HG03565 (cell line): Measurements from ENCODE around the gene DGKE.

Experiments
- ATAC-seq: cut with Tn5 transposase; IDR thresholded peaks from one replicate; pipeline ENCODE4 v1.9.1; 2021; ENCODE audit warnings: mild to moderate bottlenecking, moderate library complexity; ENCODE audit not compliant: unreplicated experiment

DGKE gene

DNA sequence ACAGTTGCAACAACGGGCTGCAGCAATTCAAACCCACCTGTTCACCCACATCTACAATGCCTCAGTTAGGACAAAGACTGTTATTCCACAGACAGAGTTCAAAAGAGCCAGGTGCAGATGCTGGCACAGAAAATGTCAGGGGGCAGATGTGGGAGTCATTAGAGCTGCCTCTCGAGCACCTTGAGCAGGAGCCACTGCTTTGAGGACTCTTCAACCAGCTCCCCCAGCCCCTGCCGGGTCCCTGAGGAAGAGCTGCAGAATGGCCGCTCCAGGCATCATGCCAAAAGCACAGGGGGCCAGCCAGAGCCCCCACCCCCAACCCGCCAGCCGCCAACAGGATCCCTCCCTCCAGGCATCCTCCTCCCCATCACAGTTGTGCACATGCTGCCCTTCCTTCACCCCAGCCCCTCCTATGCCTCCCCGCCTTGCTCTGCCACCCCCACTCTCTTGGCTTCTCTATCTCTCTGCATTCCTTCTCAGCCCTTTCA, 21.0 kb upstream of the DGKE start:
- no peak for ATAC-seq

DNA sequence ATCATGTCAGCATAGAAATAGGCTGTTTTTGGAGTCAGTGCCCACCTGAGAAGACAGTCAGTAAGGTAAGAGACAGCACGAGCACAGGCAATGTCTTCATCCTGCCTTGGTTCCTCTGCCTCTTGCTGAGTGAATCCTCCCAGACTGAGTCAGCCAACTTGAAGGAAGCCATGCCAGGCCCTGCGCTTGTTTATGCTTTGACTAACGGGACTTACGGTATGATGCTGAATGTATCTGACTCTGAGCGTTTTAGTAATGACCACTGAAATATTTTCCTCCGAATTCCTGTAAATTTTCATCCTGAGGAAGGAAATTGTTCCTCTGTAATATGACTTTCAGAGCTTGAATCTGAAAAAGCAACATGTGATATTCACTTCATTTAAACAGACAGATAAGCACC, 18.2 kb upstream of the DGKE start:
- ATAC-seq, result no peak

DNA sequence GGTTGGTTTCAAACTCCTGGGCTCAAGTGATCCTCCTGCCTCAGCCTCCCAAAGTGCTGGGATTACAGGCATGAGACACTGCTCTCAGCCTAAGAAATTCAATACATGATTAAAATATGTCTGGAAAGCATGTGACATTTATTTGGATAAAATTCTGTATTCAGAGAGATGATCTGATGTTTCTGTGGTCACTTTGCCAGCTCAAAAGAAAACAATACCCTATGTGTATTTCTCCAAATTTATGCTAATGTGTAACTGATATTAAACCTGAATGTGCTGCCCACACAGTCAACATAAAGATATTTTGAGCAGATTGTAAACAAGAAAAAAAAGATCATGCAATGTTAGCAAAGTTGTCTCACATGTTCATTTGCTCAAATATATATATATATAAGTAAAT, 16.9 kb upstream of the DGKE start:
- ATAC-seq, result no peak

DNA sequence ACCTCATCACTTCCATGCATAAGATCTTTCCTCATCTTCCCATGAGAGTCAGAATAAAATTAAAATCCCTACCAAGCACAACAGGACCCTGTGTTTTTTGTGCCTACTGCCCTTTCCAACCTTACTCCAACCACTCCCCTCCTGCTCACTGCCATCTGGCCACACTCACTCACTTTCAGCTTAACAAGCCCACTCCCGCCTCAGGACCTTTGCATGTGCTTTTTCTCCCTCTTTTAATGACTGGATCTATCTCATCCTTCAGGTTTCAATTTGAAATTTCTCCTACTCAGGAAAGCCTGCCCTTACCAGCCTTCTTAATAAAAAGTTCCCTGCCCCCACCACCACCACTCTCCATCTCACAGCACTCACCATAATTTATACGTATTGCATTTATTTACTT, 14.9 kb upstream of the DGKE start:
- ATAC-seq, result no peak

DNA sequence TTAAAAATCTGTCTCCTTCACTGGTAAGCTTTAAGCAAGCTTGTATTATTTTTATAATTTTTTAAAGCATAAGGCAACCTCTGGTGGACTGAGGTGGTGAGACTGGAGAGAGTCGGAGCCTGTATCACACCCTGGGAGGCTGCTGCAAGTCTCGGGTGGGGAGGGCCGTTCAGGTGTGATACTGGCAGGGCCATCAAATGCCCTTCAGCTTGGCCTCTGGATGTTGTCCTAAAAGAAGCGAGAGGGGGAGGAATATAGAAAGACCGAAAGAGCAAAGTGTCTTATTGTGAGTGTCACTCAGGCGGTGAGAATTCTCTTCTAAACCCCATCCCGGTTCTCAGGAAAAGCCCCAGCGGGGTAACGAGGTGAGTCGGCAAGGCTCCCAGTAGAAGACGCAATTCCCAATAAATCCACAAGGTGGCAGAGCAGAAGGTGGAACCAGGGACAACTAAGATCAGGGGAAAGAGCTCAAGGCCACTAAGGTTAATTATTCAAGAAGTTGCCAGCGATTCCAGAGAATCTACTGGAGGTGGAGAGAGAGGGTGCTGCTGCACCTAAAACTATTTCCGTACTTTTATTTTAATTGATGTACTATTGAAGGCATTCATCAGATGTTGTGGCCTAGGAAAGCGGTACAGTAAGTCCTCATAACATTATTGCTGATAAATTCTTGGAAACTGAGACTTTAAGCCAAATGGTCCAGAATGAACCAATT, 14.4 kb upstream of the DGKE start:
- ATAC-seq, result peak; percentile 65

DNA sequence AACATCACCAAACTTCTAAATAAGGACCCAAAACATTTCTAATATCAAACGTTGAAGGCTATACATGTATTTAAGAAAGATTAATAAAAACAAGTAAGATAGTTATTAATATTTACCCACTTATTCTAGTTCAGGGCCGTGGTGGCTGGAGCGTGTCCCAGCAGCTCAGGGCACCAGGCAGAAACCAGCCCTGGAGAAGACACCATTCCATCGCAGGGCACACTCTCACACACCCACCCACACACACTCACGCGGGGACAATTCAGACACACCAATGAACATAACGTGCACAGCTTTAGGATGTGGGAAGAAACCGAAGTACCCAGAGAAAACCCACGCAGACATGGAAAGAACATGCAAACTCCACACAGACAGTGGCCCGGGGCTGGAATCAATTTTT, 13.7 kb upstream of the DGKE start:
- ATAC-seq, result no peak

DNA sequence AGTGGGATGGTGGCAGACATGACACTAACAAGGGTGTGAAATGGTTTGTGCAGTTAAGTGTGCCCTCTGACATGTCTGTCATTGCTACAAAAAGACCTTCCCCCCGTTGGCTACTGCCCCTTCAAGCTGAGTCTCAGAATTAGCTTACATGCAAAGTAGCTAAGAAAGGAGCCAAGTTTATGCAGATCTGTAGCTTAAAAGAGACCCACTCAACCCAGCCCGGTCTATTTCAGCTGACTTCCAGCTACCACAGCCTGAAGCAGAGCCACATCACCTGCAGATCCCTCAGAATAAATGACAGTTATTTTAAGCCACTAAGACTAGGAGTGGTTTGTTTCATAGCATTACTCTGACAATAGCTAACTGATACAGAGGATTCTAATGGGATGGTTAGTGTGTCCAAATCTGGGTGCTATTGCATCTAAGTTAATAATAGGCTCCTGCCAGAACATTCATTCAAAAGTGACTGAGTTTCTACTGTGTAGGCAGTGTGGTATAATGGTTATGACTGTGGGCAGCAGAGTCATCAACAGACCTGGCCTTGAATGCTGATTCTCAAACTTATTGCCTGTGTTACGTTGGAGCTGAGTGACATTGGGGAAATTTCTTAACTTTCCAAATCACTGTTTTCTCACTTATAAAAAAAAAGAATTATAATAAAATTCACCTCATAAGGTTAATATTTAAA, 12.0 kb upstream of the DGKE start:
- no peak for ATAC-seq

DNA sequence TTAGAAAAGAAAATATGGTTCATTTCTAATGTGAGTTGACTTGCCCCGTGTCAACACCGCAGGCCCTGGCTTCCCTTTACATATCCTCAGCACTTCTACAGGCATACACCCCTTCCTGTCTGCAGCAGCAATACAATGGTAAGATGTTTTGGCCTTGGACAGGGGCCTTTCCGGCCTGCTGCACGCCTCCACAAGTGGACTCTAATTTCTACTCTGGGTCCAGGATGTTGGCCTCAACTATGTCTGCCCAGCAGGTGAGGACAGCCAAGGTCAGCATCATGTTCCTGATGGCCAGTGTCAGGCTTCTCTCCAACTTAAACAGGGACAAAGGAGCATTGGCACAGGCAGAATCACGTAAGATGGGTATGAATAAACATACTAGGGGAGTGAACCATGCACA, 11.2 kb upstream of the DGKE start:
- no peak for ATAC-seq

DNA sequence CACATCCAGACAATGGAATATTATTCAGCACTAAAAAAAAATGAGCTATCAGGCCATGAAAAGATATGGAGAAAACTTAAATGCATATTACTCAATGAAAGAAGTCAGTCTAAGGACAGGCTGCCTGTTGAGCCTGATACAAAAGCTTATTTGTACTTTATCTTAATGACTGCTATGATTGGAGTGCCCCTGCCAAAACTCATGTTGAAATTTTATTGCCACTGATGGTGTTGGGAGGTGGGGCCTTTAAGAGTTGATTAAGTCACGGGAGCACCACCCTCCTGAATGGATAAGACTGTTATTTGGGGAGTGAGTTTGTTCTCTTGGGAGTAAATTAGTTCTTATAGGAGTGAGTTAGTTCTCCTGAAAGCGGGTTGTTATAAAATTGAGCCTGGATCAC, 10.1 kb upstream of the DGKE start:
- no peak for ATAC-seq

DNA sequence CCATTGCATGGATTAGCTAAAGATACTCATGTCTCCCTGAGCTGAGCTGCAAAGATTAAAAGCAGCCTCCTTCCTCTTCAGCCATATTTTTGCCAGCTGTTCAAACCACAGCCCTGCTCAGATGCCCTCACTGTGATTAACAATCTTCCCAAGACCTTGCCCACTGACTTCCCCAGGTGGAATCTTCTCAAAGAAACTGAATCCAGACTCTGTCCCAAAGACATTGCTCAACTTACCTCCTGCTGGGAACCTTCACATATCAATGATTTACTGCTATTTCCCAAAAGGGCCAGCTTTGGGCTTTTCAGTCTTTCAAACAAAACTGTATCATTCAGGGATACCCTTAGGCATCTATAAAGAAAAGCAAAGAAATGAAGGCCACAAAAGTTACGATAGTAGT, 9.4 kb upstream of the DGKE start:
- ATAC-seq, result no peak

DNA sequence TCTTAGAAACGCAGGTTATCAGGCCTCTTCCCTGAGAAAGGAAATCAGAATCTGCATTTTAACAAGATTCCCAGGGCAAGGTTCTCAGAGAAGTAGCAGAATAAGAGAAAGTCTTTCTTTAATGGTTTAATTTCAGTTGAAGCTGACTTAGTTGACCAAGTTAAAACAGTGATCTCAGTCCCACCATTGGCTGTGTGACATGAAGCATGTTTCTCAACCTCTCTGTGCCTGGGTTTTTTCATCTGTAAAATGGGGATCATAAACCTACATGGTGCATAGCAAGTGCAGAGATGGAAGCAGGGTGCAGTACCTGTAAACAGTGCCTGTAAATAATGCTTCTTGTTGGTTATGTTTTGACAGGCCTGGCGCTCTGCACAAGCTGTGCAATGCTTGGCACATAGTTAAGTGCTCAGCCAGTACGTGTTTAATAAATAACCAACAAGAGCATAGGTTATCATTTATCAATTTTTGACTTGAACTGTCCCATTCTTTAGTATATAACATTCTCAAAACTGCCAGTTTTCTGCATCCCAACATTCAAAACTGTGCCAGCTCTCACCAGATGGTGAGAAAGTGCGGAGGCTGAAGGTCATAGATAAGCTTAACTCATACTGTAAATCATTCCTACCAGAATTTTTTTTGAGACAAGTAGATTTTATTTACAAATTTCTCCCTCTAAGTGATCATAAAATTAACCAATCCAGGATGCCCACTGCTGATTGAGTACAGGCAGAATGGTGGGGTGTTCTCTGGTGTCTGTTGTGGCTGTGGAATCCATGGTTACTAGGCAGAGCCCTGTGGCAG, 7.1 kb upstream of the DGKE start:
- ATAC-seq, result no peak

DNA sequence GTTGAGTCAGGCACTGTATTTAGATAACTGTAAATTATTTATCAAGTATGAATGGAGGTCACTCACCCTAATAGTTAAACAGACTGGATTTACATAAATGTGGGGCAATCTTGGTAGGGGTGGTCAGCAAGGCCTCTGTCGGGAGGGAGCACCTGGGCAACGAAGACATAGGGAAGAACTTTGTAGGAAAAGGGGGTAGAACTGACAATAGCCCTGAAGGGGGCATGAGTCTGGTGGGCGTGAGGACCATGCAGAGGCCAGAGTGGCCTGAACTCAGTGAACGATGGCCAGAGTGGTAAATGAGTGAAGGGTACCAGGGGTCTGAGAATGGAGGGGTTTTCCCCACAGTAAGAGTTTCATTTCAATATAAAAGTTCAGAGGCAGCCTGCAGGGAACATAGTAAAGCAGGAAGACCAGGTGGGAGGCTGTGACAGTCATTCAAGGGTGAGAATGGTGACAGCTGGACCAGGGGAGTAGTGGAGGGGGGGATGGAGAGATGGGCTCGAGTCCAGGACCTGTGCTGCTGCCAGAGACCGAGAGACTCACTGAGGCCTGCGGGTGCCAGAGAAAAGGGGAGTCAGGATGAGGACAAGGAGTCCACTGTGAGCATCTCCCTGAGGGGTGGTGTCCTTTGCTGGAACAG, 3.1 kb upstream of the DGKE start:
- ATAC-seq, result no peak

DNA sequence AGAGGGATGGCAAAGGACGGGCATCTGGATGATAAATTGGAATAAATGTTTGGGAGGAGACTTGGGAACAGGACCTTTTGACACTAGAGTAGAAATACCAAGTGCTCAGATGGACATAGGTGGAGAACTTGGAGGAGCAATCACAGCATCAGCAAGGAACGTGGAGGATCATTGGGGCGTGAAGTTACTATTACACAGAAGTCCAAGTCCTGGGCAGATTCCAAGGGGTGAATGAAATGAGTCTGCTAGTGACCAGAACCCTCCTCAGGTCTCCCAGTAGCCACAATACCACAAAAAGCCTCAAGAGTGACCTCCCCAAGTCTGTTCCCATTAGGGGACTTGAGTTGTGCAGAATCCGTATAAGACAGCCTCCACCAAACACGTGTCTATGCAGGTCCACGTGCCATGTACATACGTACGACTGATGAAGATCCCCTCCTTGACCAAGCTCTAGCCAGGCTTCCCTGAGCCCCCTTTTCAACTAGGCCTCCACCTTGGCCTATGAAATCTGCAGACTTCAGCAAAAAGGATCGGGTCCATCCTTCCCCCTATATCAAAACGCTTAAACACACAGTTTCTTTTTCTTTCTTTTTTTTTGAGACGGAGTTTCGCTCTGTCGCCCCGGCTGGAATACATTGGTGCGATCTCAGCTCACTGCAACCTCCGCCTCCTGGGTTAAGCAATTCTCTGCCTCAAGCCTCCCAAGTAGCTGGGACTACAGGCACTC, 2.4 kb upstream of the DGKE start:
- no peak for ATAC-seq

DNA sequence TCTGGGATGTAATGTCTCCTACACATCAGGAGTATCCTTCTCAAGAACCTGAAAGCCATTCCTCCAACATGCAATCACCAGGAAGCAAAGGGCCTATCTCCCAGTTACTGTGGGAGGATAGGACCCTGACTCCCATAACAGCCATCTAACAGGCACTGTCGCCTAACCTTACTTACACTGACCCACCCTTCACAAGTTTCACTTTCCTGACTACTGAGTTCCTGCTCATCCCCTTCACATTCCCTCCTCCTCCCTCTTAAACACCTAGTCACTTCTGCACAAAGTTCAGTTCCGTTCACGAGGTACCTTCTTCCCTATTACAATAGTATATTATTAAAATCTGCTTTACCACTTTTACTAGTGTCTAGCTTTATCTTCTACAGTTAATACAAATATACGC, 1.5 kb upstream of the DGKE start:
- ATAC-seq, result no peak

DNA sequence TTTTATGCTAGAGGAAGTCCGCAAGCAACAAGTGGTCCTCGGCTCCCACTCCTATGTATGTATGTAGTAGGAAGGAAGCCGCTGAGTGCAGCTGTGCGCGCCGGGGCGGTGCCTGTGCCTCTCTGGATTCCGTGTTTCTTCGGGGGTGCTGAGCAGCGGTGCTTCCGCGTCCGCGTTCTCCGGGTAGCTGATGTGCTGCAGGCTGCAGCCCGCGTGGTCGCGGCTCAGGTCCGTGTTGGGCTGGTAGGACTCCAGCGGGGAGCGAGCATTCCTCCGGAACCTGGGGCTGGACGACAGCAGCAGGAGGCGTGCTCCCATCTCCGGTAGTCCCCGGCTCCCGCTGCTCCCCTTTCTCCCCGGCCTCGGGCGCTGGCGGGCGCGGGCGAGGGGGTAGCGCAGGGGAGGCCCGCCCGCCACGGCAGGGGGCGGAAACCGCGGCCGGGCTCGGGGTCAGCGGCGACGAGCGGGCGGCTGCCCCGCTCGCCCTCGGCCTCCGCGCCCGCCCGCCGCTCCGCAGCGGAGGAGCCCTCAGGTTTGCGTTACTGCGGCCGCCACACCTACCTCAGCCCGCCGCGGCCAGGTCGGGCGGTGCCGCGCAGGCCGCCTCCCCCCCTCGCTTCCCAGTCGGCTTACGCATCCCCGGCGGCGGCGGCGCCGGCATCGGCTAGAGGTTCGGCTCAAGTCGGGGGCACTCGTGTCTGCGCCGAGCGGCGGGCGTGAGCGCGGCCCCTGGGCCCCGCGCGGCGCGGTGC, 718 bp upstream of the DGKE start:
- ATAC-seq, result peak; percentile 28

DNA sequence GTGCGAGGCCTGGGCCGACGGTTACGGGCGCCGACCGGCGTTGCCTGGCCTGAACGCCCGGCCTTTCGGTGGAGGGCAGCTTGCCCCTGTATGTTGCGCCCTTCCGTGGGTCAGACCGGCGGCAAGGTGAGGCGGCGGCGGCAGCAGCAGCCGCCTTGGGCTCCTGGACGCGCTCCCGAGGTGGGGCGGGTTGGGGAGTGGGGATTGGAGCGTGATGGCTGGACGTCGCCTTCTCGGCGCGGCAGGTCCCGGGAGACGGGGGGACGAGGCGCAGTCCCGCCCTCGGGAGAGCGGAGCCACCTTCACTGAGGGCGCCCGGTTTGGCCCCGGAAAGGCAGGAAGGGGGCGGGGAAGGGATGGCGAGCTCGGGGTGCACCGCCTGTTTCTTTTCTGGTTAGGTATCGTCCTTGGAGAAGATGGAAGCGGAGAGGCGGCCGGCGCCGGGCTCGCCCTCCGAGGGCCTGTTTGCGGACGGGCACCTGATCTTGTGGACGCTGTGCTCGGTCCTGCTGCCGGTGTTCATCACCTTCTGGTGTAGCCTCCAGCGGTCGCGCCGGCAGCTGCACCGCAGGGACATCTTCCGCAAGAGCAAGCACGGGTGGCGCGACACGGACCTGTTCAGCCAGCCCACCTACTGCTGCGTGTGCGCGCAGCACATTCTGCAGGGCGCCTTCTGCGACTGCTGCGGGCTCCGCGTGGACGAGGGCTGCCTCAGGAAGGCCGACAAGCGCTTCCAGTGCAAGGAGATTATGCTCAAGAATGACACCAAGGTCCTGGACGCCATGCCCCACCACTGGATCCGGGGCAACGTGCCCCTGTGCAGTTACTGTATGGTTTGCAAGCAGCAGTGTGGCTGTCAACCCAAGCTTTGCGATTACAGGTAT, 671 bp downstream of the DGKE start:
- ATAC-seq, result peak; percentile 25

DNA sequence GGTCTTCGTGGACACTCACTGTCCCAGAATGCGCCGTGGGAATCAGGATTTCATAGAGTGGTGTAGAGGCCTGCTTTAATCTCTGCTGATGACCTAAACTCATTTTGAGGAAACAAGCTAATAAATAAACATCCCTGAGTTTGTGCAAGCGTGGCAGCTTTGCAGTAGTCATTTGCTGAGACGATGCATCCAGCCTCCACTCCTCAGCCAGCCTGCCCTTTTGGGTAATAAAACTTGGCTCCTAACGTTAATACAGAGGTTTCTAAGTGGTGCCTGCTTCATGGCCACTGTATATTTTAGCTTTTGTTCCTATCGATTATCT, 1.3 kb downstream of the DGKE start:
- no peak for ATAC-seq

DNA sequence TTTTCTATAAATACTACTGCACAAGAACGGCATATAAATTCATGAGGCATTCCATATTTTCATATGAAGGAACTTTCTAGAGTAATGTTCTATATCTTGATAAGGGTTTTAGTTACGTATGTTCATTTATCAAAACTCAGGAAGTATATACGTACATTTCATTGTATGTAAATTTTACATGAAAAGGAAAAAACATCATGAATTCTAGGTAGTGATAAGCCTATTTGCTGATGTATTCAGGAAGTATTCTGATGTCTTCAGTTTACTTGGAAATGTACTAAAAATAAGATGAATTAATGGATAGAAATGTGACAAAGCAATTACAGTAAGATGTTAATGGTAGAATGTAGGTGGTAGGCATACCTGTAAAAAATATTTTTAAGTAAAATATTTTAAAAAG, 4.7 kb downstream of the DGKE start:
- ATAC-seq, result no peak

DNA sequence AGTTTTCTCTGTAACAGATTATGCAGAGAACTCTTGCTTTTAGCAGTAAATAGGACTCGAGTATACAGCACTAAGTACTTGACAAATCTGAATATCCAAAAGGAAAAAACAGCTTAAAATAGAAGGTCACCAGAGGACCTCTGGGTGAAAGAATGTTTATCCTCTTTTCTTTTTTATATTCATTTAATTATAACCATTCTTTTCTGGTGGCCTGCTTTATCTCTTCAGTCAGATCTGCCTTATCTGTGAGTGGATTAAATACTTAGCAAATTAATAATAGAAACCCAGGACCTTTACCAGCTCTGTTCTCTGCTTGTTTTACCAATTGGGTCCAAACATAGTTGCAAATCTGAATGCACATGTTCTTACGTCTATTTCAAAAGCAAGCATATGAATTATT, 8.6 kb downstream of the DGKE start:
- ATAC-seq, result no peak
